Measurements from ENCODE around the gene SRPX.

The SRPX gene

GRCh38 chrX:38211891-38212635 is 8.6 kb downstream of the SRPX start:
- Histone ChIP-seq H2AFZ (ENCODE audit: low read length) (no peak overlapping the region), H3K4me2 (ENCODE audit: low read length) (no peak overlapping the region), H3K9me3 (ENCODE audit: low read length) (no peaks in the 10 kb centered on the region), H3K4me1 (ENCODE audit: insufficient read depth, low read length, severe bottlenecking) (no peaks in the 10 kb centered on the region), H4K20me1 (ENCODE audit: insufficient read depth, low read length) (no peaks in the 10 kb centered on the region), H3K27ac (ENCODE audit: low read depth, low read length, poor library complexity, severe bottlenecking) (no peak overlapping the region), H3K9ac (ENCODE audit: low read length) (no peak overlapping the region), H3K27me3 (ENCODE audit: insufficient read depth, low read length) (no peaks in the 10 kb centered on the region), H3K79me2 (ENCODE audit: insufficient read depth, low read length) (no peaks in the 10 kb centered on the region), H3K36me3 (ENCODE audit: insufficient read depth, low read length) (no peaks in the 10 kb centered on the region), H3K4me3 (ENCODE audit: low read depth, low read length, poor library complexity, severe bottlenecking) (no peak overlapping the region), H3K9me2 (ENCODE audit: low read depth, low read length) (no peaks in the 10 kb centered on the region), H3F3A (ENCODE audit: insufficient read depth, low read length) (no peaks in the 10 kb centered on the region)
- TF ChIP-seq CTCF (IDR thresholded peaks at IDR 0.05; ENCODE audit: low read length) (no peak), EZH2 (IDR thresholded peaks at IDR 0.05; ENCODE audit: borderline replicate concordance, low read length) (no peak)

- H3K9me2 ChIP-seq (ENCODE audit: low read depth, low read length) = no peaks in the 10 kb centered on the region
- no peaks in the 10 kb centered on the region for H4K20me1 ChIP-seq (ENCODE audit: insufficient read depth, low read length)
- no peak overlapping the region for H2AFZ ChIP-seq (ENCODE audit: low read length)
- H3K9ac ChIP-seq (ENCODE audit: low read length) = no peak overlapping the region
- no peaks in the 10 kb centered on the region for H3K36me3 ChIP-seq (ENCODE audit: insufficient read depth, low read length)
- TF ChIP-seq CTCF (IDR thresholded peaks at IDR 0.05; ENCODE audit: low read length) (no peak), EZH2 (IDR thresholded peaks at IDR 0.05; ENCODE audit: borderline replicate concordance, low read length) (no peak)
- H3F3A ChIP-seq (ENCODE audit: insufficient read depth, low read length) = no peaks in the 10 kb centered on the region
- H3K9me3 ChIP-seq (ENCODE audit: low read length) = no peaks in the 10 kb centered on the region
- no peaks in the 10 kb centered on the region for H3K79me2 ChIP-seq (ENCODE audit: insufficient read depth, low read length)
- H3K4me2 ChIP-seq (ENCODE audit: low read length) = no peak overlapping the region
- H3K4me1 ChIP-seq (ENCODE audit: insufficient read depth, low read length, severe bottlenecking) = peaks cover 19% of the 10 kb centered on the region
- H3K27me3 ChIP-seq (ENCODE audit: insufficient read depth, low read length) = no peaks in the 10 kb centered on the region
- no peak overlapping the region for H3K27ac ChIP-seq (ENCODE audit: low read depth, low read length, poor library complexity, severe bottlenecking)
- no peak overlapping the region for H3K4me3 ChIP-seq (ENCODE audit: low read depth, low read length, poor library complexity, severe bottlenecking)
These were observed 14.1 kb downstream of the SRPX start for GRCh38 chrX:38206542-38206941.

GRCh38 chrX:38206036-38206435 is 14.6 kb downstream of the SRPX start:
- TF ChIP-seq CTCF (IDR thresholded peaks at IDR 0.05; ENCODE audit: low read length) = no peak
- TF ChIP-seq EZH2 (IDR thresholded peaks at IDR 0.05; ENCODE audit: borderline replicate concordance, low read length) = no peak

More at GRCh38 chrX:38206036-38206435, 14.6 kb downstream of the SRPX start:
- Histone ChIP-seq H3K9me2 (ENCODE audit: low read depth, low read length) (no peaks in the 10 kb centered on the region), H2AFZ (ENCODE audit: low read length) (no peak overlapping the region), H3K27ac (ENCODE audit: low read depth, low read length, poor library complexity, severe bottlenecking) (no peak overlapping the region), H3K9me3 (ENCODE audit: low read length) (no peaks in the 10 kb centered on the region), H3F3A (ENCODE audit: insufficient read depth, low read length) (no peaks in the 10 kb centered on the region), H3K36me3 (ENCODE audit: insufficient read depth, low read length) (no peaks in the 10 kb centered on the region), H3K79me2 (ENCODE audit: insufficient read depth, low read length) (no peaks in the 10 kb centered on the region), H3K4me1 (ENCODE audit: insufficient read depth, low read length, severe bottlenecking) (peaks cover 19% of the 10 kb centered on the region), H3K9ac (ENCODE audit: low read length) (no peak overlapping the region), H4K20me1 (ENCODE audit: insufficient read depth, low read length) (no peaks in the 10 kb centered on the region), H3K27me3 (ENCODE audit: insufficient read depth, low read length) (no peaks in the 10 kb centered on the region), H3K4me2 (ENCODE audit: low read length) (no peak overlapping the region), H3K4me3 (ENCODE audit: low read depth, low read length, poor library complexity, severe bottlenecking) (no peak overlapping the region)

Data from OCI-LY1 (cell line).